ENCODE results near the gene TMEM150B. TPM values are rescaled to one million over a fixed set of nuclear protein-coding genes. Genes with fewer than 3 reads are reported as not detected.
A peak's percentile ranks its signal among the peaks of the same experiment; 100 is the strongest.

The TMEM150B gene
- total and polyA plus RNA-seq, 2 experiments from 2014 or later, result 0.29 TPM; not detected in 1

DNA sequence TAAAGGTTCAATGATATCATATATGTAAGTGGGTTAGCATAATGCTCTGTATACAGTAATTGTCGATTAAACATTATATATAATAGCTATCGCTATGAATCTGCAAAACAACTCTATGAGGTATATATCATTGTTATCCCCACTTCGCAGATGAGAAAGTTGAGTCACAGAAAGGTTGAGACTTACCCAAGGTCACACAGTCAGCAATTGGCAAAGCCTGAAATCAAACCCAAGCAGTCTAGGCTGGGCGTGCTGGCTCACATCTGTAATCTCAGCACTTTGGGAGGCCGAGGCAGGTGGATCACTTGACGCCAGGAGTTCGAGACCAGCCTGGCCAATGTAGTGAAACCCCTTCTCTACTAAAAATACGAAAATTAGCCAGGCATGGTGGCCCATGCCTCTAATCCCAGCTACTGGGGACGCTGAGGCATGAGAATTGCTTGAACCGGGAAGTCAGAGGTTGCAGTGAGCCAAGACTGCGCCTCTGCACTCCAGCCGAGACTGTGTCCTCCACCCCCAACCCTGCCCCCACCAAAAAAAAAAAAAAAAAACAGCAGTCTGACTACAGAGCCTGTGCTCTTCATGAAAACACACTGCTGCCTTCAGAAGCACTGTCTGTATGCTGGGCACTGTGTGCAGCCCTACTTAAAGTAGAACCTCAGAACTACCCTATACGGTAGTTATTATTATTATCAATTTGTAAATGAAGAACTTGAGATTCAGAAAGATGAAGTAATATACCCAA lies 46.6 kb downstream of the TMEM150B start:
- Histone ChIP-seq H3K27ac (ENCODE audit: low read depth) (no peak overlapping the region), H2AFZ (no peak overlapping the region), H3K79me2 (replicated peaks; ENCODE audit: insufficient read depth) (peaks cover 11% of the 10 kb centered on the region; the same call in 1 of the 2 replicates), H3K4me3 (peak overlapping the region; percentile 96), H3K27me3 (ENCODE audit: insufficient read depth) (no peaks in the 10 kb centered on the region), H3K4me2 (peak overlapping the region; percentile 95), H3K36me3 (ENCODE audit: insufficient read depth) (no peaks in the 10 kb centered on the region), H3K4me1 (ENCODE audit: insufficient read depth) (peaks cover 16% of the 10 kb centered on the region), H3K9me2 (ENCODE audit: insufficient read depth) (no peaks in the 10 kb centered on the region), H4K20me1 (replicated peaks; ENCODE audit: insufficient read depth) (peaks cover 7% of the 10 kb centered on the region), H3F3A (replicated peaks; ENCODE audit: low read depth) (peaks cover 21% of the 10 kb centered on the region)
- Mint-ChIP-seq H3K36me3 (ENCODE audit: low read depth) (peaks cover 10% of the 10 kb centered on the region; the same call in 2 of the 3 replicates), H3K9me3 (no peaks in the 10 kb centered on the region), H3K27me3 (ENCODE audit: insufficient read depth, low read depth, poor library complexity) (peaks cover 26% of the 10 kb centered on the region), H3K4me3 (peak overlapping the region; percentile 95), H3K4me1 (peaks cover 16% of the 10 kb centered on the region), H3K27ac (no peak overlapping the region)
- no peak for DNase-seq (ENCODE audit: low spot score)
- no peak for ATAC-seq
- TF ChIP-seq JUNB (IDR thresholded peaks at IDR 0.05; ENCODE audit: unreplicated experiment) (no peak), ZNF114 (CRISPR knock-in tag; IDR thresholded peaks at IDR 0.05) (no peak), CREB1 (CRISPR knock-in tag; IDR thresholded peaks at IDR 0.05; ENCODE audit: low read depth) (no peak), ZNF331 (CRISPR knock-in tag; IDR thresholded peaks at IDR 0.05; ENCODE audit: low read depth) (no peak), EZH2phosphoT487 (IDR thresholded peaks at IDR 0.05; ENCODE audit: unreplicated experiment) (no peak), POLR2AphosphoS5 (IDR thresholded peaks at IDR 0.05; ENCODE audit: low read depth) (no peak)
- TF ChIP-seq, protein P1, sequence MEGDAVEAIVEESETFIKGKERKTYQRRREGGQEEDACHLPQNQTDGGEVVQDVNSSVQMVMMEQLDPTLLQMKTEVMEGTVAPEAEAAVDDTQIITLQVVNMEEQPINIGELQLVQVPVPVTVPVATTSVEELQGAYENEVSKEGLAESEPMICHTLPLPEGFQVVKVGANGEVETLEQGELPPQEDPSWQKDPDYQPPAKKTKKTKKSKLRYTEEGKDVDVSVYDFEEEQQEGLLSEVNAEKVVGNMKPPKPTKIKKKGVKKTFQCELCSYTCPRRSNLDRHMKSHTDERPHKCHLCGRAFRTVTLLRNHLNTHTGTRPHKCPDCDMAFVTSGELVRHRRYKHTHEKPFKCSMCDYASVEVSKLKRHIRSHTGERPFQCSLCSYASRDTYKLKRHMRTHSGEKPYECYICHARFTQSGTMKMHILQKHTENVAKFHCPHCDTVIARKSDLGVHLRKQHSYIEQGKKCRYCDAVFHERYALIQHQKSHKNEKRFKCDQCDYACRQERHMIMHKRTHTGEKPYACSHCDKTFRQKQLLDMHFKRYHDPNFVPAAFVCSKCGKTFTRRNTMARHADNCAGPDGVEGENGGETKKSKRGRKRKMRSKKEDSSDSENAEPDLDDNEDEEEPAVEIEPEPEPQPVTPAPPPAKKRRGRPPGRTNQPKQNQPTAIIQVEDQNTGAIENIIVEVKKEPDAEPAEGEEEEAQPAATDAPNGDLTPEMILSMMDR (conservative IDR thresholded peaks at IDR 0.05; ENCODE audit: low read depth in 2 of 2), result no peak
- TF ChIP-seq, protein P2, sequence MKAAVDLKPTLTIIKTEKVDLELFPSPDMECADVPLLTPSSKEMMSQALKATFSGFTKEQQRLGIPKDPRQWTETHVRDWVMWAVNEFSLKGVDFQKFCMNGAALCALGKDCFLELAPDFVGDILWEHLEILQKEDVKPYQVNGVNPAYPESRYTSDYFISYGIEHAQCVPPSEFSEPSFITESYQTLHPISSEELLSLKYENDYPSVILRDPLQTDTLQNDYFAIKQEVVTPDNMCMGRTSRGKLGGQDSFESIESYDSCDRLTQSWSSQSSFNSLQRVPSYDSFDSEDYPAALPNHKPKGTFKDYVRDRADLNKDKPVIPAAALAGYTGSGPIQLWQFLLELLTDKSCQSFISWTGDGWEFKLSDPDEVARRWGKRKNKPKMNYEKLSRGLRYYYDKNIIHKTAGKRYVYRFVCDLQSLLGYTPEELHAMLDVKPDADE (IDR thresholded peaks at IDR 0.05), result no peak

DNA sequence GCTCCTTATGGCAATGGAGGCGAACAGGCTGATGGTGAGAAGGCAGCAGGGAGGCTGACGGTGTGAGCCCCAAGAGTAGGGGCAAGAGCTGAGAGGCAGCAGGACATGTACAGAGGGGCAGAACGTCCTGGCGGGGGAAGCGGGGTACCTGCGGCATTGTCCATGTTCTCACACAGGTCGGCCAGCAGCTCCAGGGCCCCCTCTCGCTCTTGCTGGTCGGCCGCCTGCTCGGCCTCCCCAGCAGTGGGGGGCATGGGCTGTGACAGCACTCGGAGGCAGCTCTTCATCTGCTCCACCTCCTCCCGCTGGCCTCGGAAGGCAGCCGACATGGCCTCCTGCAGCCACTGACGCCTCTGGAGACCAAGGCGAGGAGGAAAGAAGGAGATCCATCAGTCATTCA lies 47.6 kb downstream of the TMEM150B start:
- Histone ChIP-seq H3K4me1 (ENCODE audit: insufficient read depth) (peaks cover 14% of the 10 kb centered on the region), H2AFZ (no peak overlapping the region), H3K4me2 (no peak overlapping the region), H3K4me3 (no peak overlapping the region), H3K9me2 (ENCODE audit: insufficient read depth) (no peaks in the 10 kb centered on the region), H3K27me3 (ENCODE audit: insufficient read depth) (no peaks in the 10 kb centered on the region), H3K79me2 (replicated peaks; ENCODE audit: insufficient read depth) (peaks cover 11% of the 10 kb centered on the region; the same call in 1 of the 2 replicates), H4K20me1 (replicated peaks; ENCODE audit: insufficient read depth) (peaks cover 8% of the 10 kb centered on the region), H3F3A (replicated peaks; ENCODE audit: low read depth) (peaks cover 23% of the 10 kb centered on the region), H3K36me3 (ENCODE audit: insufficient read depth) (no peaks in the 10 kb centered on the region; the same call in 1 of the 2 replicates), H3K27ac (ENCODE audit: low read depth) (no peak overlapping the region)
- ATAC-seq, result no peak
- DNase-seq (ENCODE audit: low spot score), result no peak
- Mint-ChIP-seq H3K27me3 (ENCODE audit: insufficient read depth, low read depth, poor library complexity) (peaks cover 24% of the 10 kb centered on the region), H3K27ac (no peak overlapping the region), H3K36me3 (ENCODE audit: low read depth) (peaks cover 11% of the 10 kb centered on the region; the same call in 2 of the 3 replicates), H3K4me3 (no peak overlapping the region), H3K9me3 (no peaks in the 10 kb centered on the region), H3K4me1 (peaks cover 14% of the 10 kb centered on the region)
- TF ChIP-seq, protein P3, sequence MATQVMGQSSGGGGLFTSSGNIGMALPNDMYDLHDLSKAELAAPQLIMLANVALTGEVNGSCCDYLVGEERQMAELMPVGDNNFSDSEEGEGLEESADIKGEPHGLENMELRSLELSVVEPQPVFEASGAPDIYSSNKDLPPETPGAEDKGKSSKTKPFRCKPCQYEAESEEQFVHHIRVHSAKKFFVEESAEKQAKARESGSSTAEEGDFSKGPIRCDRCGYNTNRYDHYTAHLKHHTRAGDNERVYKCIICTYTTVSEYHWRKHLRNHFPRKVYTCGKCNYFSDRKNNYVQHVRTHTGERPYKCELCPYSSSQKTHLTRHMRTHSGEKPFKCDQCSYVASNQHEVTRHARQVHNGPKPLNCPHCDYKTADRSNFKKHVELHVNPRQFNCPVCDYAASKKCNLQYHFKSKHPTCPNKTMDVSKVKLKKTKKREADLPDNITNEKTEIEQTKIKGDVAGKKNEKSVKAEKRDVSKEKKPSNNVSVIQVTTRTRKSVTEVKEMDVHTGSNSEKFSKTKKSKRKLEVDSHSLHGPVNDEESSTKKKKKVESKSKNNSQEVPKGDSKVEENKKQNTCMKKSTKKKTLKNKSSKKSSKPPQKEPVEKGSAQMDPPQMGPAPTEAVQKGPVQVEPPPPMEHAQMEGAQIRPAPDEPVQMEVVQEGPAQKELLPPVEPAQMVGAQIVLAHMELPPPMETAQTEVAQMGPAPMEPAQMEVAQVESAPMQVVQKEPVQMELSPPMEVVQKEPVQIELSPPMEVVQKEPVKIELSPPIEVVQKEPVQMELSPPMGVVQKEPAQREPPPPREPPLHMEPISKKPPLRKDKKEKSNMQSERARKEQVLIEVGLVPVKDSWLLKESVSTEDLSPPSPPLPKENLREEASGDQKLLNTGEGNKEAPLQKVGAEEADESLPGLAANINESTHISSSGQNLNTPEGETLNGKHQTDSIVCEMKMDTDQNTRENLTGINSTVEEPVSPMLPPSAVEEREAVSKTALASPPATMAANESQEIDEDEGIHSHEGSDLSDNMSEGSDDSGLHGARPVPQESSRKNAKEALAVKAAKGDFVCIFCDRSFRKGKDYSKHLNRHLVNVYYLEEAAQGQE (IDR thresholded peaks at IDR 0.05; ENCODE audit: unreplicated experiment), result no peak
- TF ChIP-seq, protein P1 (conservative IDR thresholded peaks at IDR 0.05; ENCODE audit: low read depth in 2 of 2), result no peak

Measured in GM23338 (cell line).